Neural progenitor cell (in vitro differentiated cells): ENCODE data around the gene COG3. TPM values are rescaled to one million over a fixed set of nuclear protein-coding genes. Genes with fewer than 3 reads are reported as not detected.

Source experiments
- DNase-seq: peaks from one replicate; pipeline ENCODE4 v3.0.0-alpha.2; 2016; ENCODE audit warnings: low spot score
- H2AFZ ChIP-seq: fragments of 200-600 bp; sonication (generic); replicated peaks from 2 replicates; pipeline ENCODE4 v1.6.1; 2016; ENCODE audit warnings: antibody characterized with exemption
- H3F3A ChIP-seq: fragments of 200-600 bp; sonication (generic); 2 replicates; pipeline ENCODE4 v1.6.1; 2016; ENCODE audit warnings: antibody characterized with exemption, low read depth
- H3K27ac ChIP-seq: fragments of 200-600 bp; sonication (generic); 2 replicates; pipeline ENCODE4 v1.5.1; 2016; ENCODE audit warnings: mild to moderate bottlenecking
- H3K27me3 ChIP-seq: fragments of 200-600 bp; sonication (generic); 2 replicates; pipeline ENCODE4 v1.6.1; 2016; ENCODE audit warnings: mild to moderate bottlenecking, moderate library complexity
- H3K36me3 ChIP-seq: fragments of 200-600 bp; sonication (generic); 2 replicates; pipeline ENCODE4 v1.5.1; 2016
- H3K4me1 ChIP-seq: fragments of 200-600 bp; sonication (generic); 2 replicates; pipeline ENCODE4 v1.6.1; 2016; ENCODE audit warnings: mixed run types
- H3K4me2 ChIP-seq: fragments of 200-600 bp; sonication (generic); 2 replicates; pipeline ENCODE4 v1.6.1; 2016
- H3K4me3 ChIP-seq: fragments of 200-600 bp; sonication (generic); 2 replicates; pipeline ENCODE4 v1.5.1; 2016
- H3K79me2 ChIP-seq: fragments of 200-600 bp; sonication (generic); 2 replicates; pipeline ENCODE4 v1.6.1; 2016; ENCODE audit warnings: low read depth
- H3K9ac ChIP-seq: fragments of 200-600 bp; sonication (generic); 2 replicates; pipeline ENCODE4 v1.6.1; 2016
- H3K9me3 ChIP-seq: fragments of 200-600 bp; sonication (generic); 2 replicates; pipeline ENCODE4 v1.5.1; 2016; ENCODE audit warnings: low read depth
- H4K20me1 ChIP-seq: fragments of 200-600 bp; sonication (generic); 2 replicates; pipeline ENCODE4 v1.6.1; 2016; ENCODE audit warnings: low read depth
- H3K27ac Mint-ChIP-seq: 3 replicates; pipeline ENCODE4 v1.8.0; 2021; ENCODE audit warnings: mixed read lengths
- H3K27me3 Mint-ChIP-seq: 2 replicates; pipeline ENCODE4 v1.8.0; 2022; ENCODE audit warnings: low read depth, mild to moderate bottlenecking, inconsistent platforms, moderate library complexity, mixed read lengths; ENCODE audit not compliant: insufficient read depth
- H3K36me3 Mint-ChIP-seq: 3 replicates; pipeline ENCODE4 v1.8.0; 2021; ENCODE audit warnings: mixed read lengths
- H3K4me1 Mint-ChIP-seq: 3 replicates; pipeline ENCODE4 v1.8.0; 2021; ENCODE audit warnings: mixed read lengths
- H3K4me3 Mint-ChIP-seq: 3 replicates; pipeline ENCODE4 v1.8.0; 2021; ENCODE audit warnings: mild to moderate bottlenecking, moderate library complexity, mixed read lengths
- H3K9me3 Mint-ChIP-seq: 3 replicates; pipeline ENCODE4 v1.8.0; 2020; ENCODE audit warnings: mixed read lengths
- CTCF ChIP-seq: fragments of 200-600 bp; sonication (generic); IDR thresholded peaks from 2 replicates; pipeline ENCODE4 v1.5.1; 2017; ENCODE audit warnings: antibody characterized with exemption, mild to moderate bottlenecking
- EZH2 ChIP-seq: fragments of 200-600 bp; sonication (generic); IDR thresholded peaks from 2 replicates; pipeline ENCODE4 v1.6.1; 2017; ENCODE audit warnings: antibody characterized with exemption, mild to moderate bottlenecking, moderate library complexity
- EZH2phosphoT487 ChIP-seq: fragments of 200-600 bp; sonication (generic); IDR thresholded peaks from 2 replicates; pipeline ENCODE4 v1.6.1; 2017; ENCODE audit warnings: antibody characterized with exemption
- total RNA-seq: library from RNA; depleted of rRNA; stranded (reverse); fragments of >200 nt; gene quantifications from 2 replicates; pipeline ENCODE4 v1.2.3, GENCODE V29; 2015; ENCODE audit warnings: low replicate concordance

The COG3 gene
- total RNA-seq, 1 donor from 2014 or later: 36.0 TPM

DNA sequence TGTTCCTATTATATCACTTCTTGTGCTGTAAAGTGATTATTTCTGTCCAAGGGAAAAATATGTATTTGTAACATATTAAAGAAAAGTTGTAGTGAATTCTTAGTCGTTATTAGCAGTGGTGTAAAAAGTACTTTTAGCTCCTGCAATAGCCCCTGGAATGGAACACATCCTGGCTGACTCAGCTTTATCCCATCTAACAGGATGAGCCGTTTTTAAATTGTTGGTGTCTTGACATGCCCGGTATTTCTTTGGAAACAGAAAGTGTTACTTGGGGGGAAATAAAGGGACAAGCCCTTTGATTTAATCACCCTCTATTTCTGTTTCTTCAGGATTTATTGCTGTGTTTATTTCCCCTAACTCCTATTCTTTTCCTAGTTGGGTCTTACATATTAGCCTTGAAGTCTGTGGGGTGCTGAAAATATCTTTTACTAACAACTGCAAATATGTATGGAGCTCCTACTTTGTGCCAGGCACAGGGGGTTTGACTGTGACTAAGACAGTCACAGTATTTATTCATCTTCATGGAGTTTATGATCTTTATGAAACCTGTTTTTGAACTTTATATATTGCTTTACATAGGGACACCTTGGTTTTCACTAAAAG, 17.9 kb downstream of the COG3 start:
- Histone ChIP-seq H3K27me3 (no peaks in the 10 kb centered on the region), H4K20me1 (peaks cover 4% of the 10 kb centered on the region), H2AFZ (no peak overlapping the region), H3K9ac (no peak overlapping the region), H3K36me3 (peaks cover 33% of the 10 kb centered on the region), H3K9me3 (no peaks in the 10 kb centered on the region), H3F3A (peaks cover 13% of the 10 kb centered on the region), H3K4me2 (no peak overlapping the region), H3K79me2 (no peaks in the 10 kb centered on the region), H3K4me3 (no peak overlapping the region), H3K27ac (no peak overlapping the region), H3K4me1 (no peaks in the 10 kb centered on the region)
- TF ChIP-seq EZH2phosphoT487 (no peak), CTCF (no peak), EZH2 (no peak)
- peaks cover 2% of the 10 kb centered on the region for H3K27me3 Mint-ChIP-seq
- peaks cover 30% of the 10 kb centered on the region for H3K36me3 Mint-ChIP-seq
- no peak overlapping the region for H3K27ac Mint-ChIP-seq
- H3K9me3 Mint-ChIP-seq: peaks cover 12% of the 10 kb centered on the region
- DNase-seq: no peak
- H3K4me3 Mint-ChIP-seq: no peak overlapping the region
- H3K4me1 Mint-ChIP-seq: peaks cover 7% of the 10 kb centered on the region

DNA sequence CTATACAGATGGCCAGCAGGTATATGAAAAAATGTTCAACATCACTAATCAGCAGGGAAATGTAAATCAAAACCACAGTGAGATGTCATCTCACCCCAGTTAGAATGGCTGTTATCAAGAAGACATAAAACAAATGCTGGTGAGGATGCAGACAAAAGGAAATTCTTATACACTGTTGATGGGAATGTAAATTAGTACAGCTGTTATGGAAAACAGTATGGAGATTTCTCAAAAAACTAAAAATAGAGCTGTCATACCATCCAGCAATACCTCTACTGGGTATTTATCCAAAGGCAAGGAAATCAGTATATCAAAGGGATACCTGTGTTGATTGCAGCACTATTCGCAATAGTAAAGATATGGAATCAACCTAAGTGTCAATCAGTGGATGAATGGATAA, 22.9 kb downstream of the COG3 start:
- no peak overlapping the region for H3K4me2 ChIP-seq
- H3K9me3 Mint-ChIP-seq: peaks cover 12% of the 10 kb centered on the region
- no peaks in the 10 kb centered on the region for H3K27me3 ChIP-seq
- H3K27ac ChIP-seq: no peak overlapping the region
- no peak overlapping the region for H2AFZ ChIP-seq
- H3K79me2 ChIP-seq: no peaks in the 10 kb centered on the region
- no peak overlapping the region for H3K27ac Mint-ChIP-seq
- H3F3A ChIP-seq: peaks cover 2% of the 10 kb centered on the region
- H3K4me3 Mint-ChIP-seq: no peak overlapping the region
- H3K4me1 Mint-ChIP-seq: no peaks in the 10 kb centered on the region
- TF ChIP-seq CTCF (no peak), EZH2 (no peak), EZH2phosphoT487 (no peak)
- H3K4me1 ChIP-seq: no peaks in the 10 kb centered on the region
- peaks cover 32% of the 10 kb centered on the region for H3K36me3 Mint-ChIP-seq
- no peak overlapping the region for H3K4me3 ChIP-seq
- no peaks in the 10 kb centered on the region for H3K27me3 Mint-ChIP-seq
- no peaks in the 10 kb centered on the region for H3K9me3 ChIP-seq
- H3K36me3 ChIP-seq: peaks cover 36% of the 10 kb centered on the region
- no peak overlapping the region for H3K9ac ChIP-seq
- no peaks in the 10 kb centered on the region for H4K20me1 ChIP-seq
- DNase-seq: no peak

DNA sequence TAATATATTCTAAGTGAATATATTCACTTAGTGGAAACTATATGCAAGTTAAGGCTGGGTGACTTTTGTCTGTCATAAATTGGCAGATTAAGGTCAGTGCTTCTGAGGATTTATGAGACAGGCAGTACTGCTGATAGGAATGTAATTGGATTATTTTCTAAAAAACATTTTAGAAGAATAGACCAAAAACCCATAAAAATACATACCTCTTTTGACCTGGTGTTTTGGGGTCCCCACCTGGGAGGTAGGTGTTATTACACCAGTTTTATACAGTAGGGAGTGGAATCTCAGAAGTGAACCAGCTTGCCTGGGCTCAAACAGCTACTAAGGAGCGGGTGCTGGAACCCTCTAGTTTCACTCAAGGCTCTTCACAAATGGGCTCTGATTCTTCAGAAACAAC, 25.3 kb downstream of the COG3 start:
- Mint-ChIP-seq H3K27ac (no peak overlapping the region), H3K4me1 (no peaks in the 10 kb centered on the region), H3K36me3 (peaks cover 20% of the 10 kb centered on the region), H3K27me3 (peaks cover 2% of the 10 kb centered on the region), H3K4me3 (no peak overlapping the region), H3K9me3 (peaks cover 7% of the 10 kb centered on the region)
- H3K9me3 ChIP-seq: no peaks in the 10 kb centered on the region
- H3K27ac ChIP-seq: no peak overlapping the region
- H4K20me1 ChIP-seq: no peaks in the 10 kb centered on the region
- no peaks in the 10 kb centered on the region for H3K4me1 ChIP-seq
- no peaks in the 10 kb centered on the region for H3K27me3 ChIP-seq
- no peak for DNase-seq
- no peak overlapping the region for H3K4me3 ChIP-seq
- no peak overlapping the region for H2AFZ ChIP-seq
- H3K36me3 ChIP-seq: peaks cover 19% of the 10 kb centered on the region
- H3K79me2 ChIP-seq: no peaks in the 10 kb centered on the region
- TF ChIP-seq EZH2 (no peak), EZH2phosphoT487 (no peak), CTCF (peak; percentile 32)
- no peaks in the 10 kb centered on the region for H3F3A ChIP-seq
- no peak overlapping the region for H3K4me2 ChIP-seq
- no peak overlapping the region for H3K9ac ChIP-seq
